ENCODE measurements around the gene LPIN1.

DNA sequence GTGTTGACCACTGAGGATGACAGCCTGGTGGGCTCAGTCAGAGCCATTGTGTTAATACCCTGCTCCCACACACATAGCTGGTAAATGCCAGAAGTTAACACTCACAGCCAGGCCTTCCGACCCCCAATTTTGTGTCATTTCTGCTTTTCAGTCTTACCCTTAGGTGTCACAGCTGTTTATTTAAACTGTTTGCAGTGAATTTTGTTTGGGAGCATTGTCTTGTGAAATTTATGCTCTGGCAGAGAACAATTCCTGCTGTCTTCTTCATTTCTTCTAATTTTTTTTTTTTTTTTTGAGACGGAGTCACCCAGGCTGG lies 8.2 kb downstream of the LPIN1 start:
- TF ChIP-seq GATA3 (IDR thresholded peaks at IDR 0.05; ENCODE audit: low read depth, low read length) (no peak), GATA2 (IDR thresholded peaks at IDR 0.05; ENCODE audit: low read depth, low read length) (no peak)

All from SH-SY5Y (cell line).